H9 (cell line): ENCODE data around the gene LHPP. TPM values are rescaled to one million over a fixed set of nuclear protein-coding genes. Genes with fewer than 3 reads are reported as not detected.
"Not testable (repeated sequence)": the region's sequence is repeated elsewhere in the genome, so short reads cannot be mapped to it uniquely, and the experiment has no call there.

ENCODE experiments used
- DNase-seq: peaks from one replicate; pipeline ENCODE4 v3.0.0-alpha.2; 2017
- H2AFZ ChIP-seq: one replicate; pipeline ENCODE4 v1.6.1; 2013; ENCODE audit warnings: mild to moderate bottlenecking, low read length, control low read depth, moderate library complexity
- H2AK5ac ChIP-seq: 2 replicates; pipeline ENCODE4 v1.6.1; 2013; ENCODE audit warnings: low read length, control low read depth, mixed read lengths; ENCODE audit not compliant: insufficient read length
- H2BK120ac ChIP-seq: one replicate; pipeline ENCODE4 v1.6.1; 2013; ENCODE audit warnings: low read depth, mild to moderate bottlenecking, low read length, control low read depth, inconsistent platforms; ENCODE audit not compliant: poor library complexity, severe bottlenecking
- H2BK12ac ChIP-seq: 2 replicates; pipeline ENCODE4 v1.6.1; 2013; ENCODE audit warnings: low read length, control low read depth, mixed read lengths, low read depth; ENCODE audit not compliant: insufficient read length
- H2BK15ac ChIP-seq: 2 replicates; pipeline ENCODE4 v1.6.1; 2013; ENCODE audit warnings: low read depth, low read length, control low read depth
- H2BK20ac ChIP-seq: one replicate; pipeline ENCODE4 v1.6.1; 2013; ENCODE audit warnings: low read depth, mild to moderate bottlenecking, low read length, control low read depth, inconsistent platforms; ENCODE audit not compliant: poor library complexity, severe bottlenecking
- H2BK5ac ChIP-seq: 2 replicates; pipeline ENCODE4 v1.6.1; 2013; ENCODE audit warnings: low read length, control low read depth, mixed read lengths; ENCODE audit not compliant: insufficient read length
- H3K14ac ChIP-seq: 2 replicates; pipeline ENCODE4 v1.6.1; 2013; ENCODE audit warnings: low read length, control low read depth; ENCODE audit not compliant: insufficient read depth
- H3K18ac ChIP-seq: 2 replicates; pipeline ENCODE4 v1.6.1; 2013; ENCODE audit warnings: low read depth, mild to moderate bottlenecking, mixed read lengths, low read length, control low read depth; ENCODE audit not compliant: insufficient read length
- H3K23ac ChIP-seq: 2 replicates; pipeline ENCODE4 v1.6.1; 2013; ENCODE audit warnings: low read length, control low read depth, mixed read lengths, low read depth; ENCODE audit not compliant: insufficient read length
- H3K23me2 ChIP-seq: 2 replicates; pipeline ENCODE4 v1.6.1; 2013; ENCODE audit warnings: low read depth, mild to moderate bottlenecking, mixed read lengths, low read length, control low read depth; ENCODE audit not compliant: insufficient read length, poor library complexity, severe bottlenecking
- H3K27ac ChIP-seq: 2 replicates; pipeline ENCODE4 v1.5.1; 2013; ENCODE audit warnings: low read length, control low read depth, mixed read lengths, low read depth; ENCODE audit not compliant: insufficient read length
- H3K27me3 ChIP-seq: 2 replicates; pipeline ENCODE4 v1.6.1; 2013; ENCODE audit warnings: low read length, control low read depth, inconsistent platforms; ENCODE audit not compliant: insufficient read depth
- H3K4ac ChIP-seq: 2 replicates; pipeline ENCODE4 v1.6.1; 2013; ENCODE audit warnings: low read depth, mild to moderate bottlenecking, control low read depth, inconsistent platforms, low read length, moderate library complexity
- H3K4me1 ChIP-seq: 2 replicates; pipeline ENCODE4 v1.6.1; 2013; ENCODE audit warnings: low read length, control low read depth, inconsistent platforms; ENCODE audit not compliant: insufficient read depth
- H3K4me2 ChIP-seq: 2 replicates; pipeline ENCODE4 v1.6.1; 2013; ENCODE audit warnings: low read length, control low read depth, mixed read lengths; ENCODE audit not compliant: insufficient read length, insufficient read depth
- H3K56ac ChIP-seq: 2 replicates; pipeline ENCODE4 v1.6.1; 2013; ENCODE audit warnings: low read depth, mild to moderate bottlenecking, mixed read lengths, low read length, control low read depth; ENCODE audit not compliant: insufficient read length
- H3K79me1 ChIP-seq: 2 replicates; pipeline ENCODE4 v1.6.1; 2013; ENCODE audit warnings: low read depth, mild to moderate bottlenecking, moderate library complexity, low read length, control low read depth, inconsistent platforms; ENCODE audit not compliant: insufficient read depth, poor library complexity, severe bottlenecking
- H3K79me2 ChIP-seq: 2 replicates; pipeline ENCODE4 v1.6.1; 2013; ENCODE audit warnings: low read length, control low read depth, inconsistent platforms; ENCODE audit not compliant: insufficient read depth
- H3K9ac ChIP-seq: 2 replicates; pipeline ENCODE4 v1.6.1; 2013; ENCODE audit warnings: low read length, control low read depth, mixed read lengths; ENCODE audit not compliant: insufficient read length; ENCODE audit errors: extremely low read depth
- H3K9me3 ChIP-seq: one replicate; pipeline ENCODE4 v1.6.1; 2013; ENCODE audit warnings: low read depth, low read length, inconsistent platforms; ENCODE audit not compliant: control insufficient read depth
- H3T11ph ChIP-seq: one replicate; pipeline ENCODE4 v1.6.1; 2013; ENCODE audit warnings: mild to moderate bottlenecking, low read length, control low read depth, inconsistent platforms
- H4K20me1 ChIP-seq: one replicate; pipeline ENCODE4 v1.6.1; 2013; ENCODE audit not compliant: control insufficient read depth, insufficient read length, insufficient read depth
- H4K5ac ChIP-seq: 2 replicates; pipeline ENCODE4 v1.6.1; 2013; ENCODE audit warnings: low read depth, mild to moderate bottlenecking, mixed read lengths, low read length, control low read depth; ENCODE audit not compliant: insufficient read length
- H4K8ac ChIP-seq: replicated peaks from 2 replicates; pipeline ENCODE4 v1.6.1; 2013; ENCODE audit warnings: low read length, control low read depth, mixed read lengths, low read depth; ENCODE audit not compliant: insufficient read length
- H4K91ac ChIP-seq: 2 replicates; pipeline ENCODE4 v1.6.1; 2013; ENCODE audit warnings: low read depth, mild to moderate bottlenecking, moderate library complexity, mixed read lengths, low read length, control low read depth; ENCODE audit not compliant: insufficient read length
- H3K27ac Mint-ChIP-seq, 3 experiments: 2 replicates in 2 of 3; 3 replicates in 1 of 3; pipeline ENCODE4 v1.8.0; 2020 to 2021; ENCODE audit warnings: mixed read lengths in 3 of 3, mild to moderate bottlenecking in 1 of 3, moderate library complexity in 1 of 3
- H3K27me3 Mint-ChIP-seq: 2 replicates; pipeline ENCODE4 v1.8.0; 2021; ENCODE audit warnings: low read depth, mild to moderate bottlenecking, moderate library complexity, mixed read lengths
- H3K36me3 Mint-ChIP-seq, 3 experiments: 2 replicates in 2 of 3; 3 replicates in 1 of 3; pipeline ENCODE4 v1.8.0; 2020 to 2021; ENCODE audit warnings: low read depth in 3 of 3, mixed read lengths in 3 of 3; ENCODE audit not compliant: insufficient read depth in 1 of 3
- H3K4me1 Mint-ChIP-seq, 2 experiments: 2 replicates each; pipeline ENCODE4 v1.8.0; 2020; ENCODE audit warnings: mixed read lengths in 2 of 2
- H3K4me3 Mint-ChIP-seq, 2 experiments: 2 replicates in 1 of 2; 3 replicates in 1 of 2; pipeline ENCODE4 v1.8.0; 2020 to 2021; ENCODE audit warnings: mild to moderate bottlenecking in 2 of 2, mixed read lengths in 2 of 2, moderate library complexity in 1 of 2
- H3K9me3 Mint-ChIP-seq, 2 experiments: 2 replicates in 1 of 2; 3 replicates in 1 of 2; pipeline ENCODE4 v1.8.0; 2020; ENCODE audit warnings: mild to moderate bottlenecking in 2 of 2, mixed read lengths in 2 of 2, moderate library complexity in 1 of 2
- CTCF ChIP-seq: fragments of 200-600 bp; sonication (generic); conservative IDR thresholded peaks from 3 replicates; pipeline ENCODE4 v1.8.0; 2021; ENCODE audit warnings: antibody characterized with exemption, mild to moderate bottlenecking
- WGBS: extraction: QIAGEN DNeasy Blood & Tissue Kit; methylation state at CpG from one replicate; pipeline ENCODE4 v1.1.7; 2013; ENCODE audit warnings: missing lambda C conversion rate, low lambda C conversion rate, mixed read lengths; ENCODE audit not compliant: insufficient read length; ENCODE audit errors: extremely low coverage; 5-methylcytosine and 5-hydroxymethylcytosine counted together
- total RNA-seq: library from RNA; stranded (reverse); gene quantifications from 2 replicates; pipeline ENCODE4 v1.2.1, GENCODE V29; 2021

The LHPP gene
- total RNA-seq, 1 experiment from 2014 or later = 29.6 TPM

- Histone ChIP-seq H3K79me2 (no peaks in the 10 kb centered on the region), H2BK5ac (no peak overlapping the region), H3T11ph (no peak overlapping the region), H2AFZ (no peak overlapping the region), H4K8ac (no peak overlapping the region), H4K5ac (no peak overlapping the region), H2BK12ac (no peak overlapping the region), H3K79me1 (no peaks in the 10 kb centered on the region), H3K4me2 (no peak overlapping the region), H3K27me3 (no peaks in the 10 kb centered on the region), H4K91ac (no peak overlapping the region), H3K9me3 (no peaks in the 10 kb centered on the region), H3K9ac (no peak overlapping the region), H2BK20ac (no peak overlapping the region), H3K27ac (no peak overlapping the region), H3K4me1 (no peaks in the 10 kb centered on the region), H2BK15ac (no peak overlapping the region), H3K56ac (no peak overlapping the region), H3K23me2 (no peaks in the 10 kb centered on the region), H3K18ac (no peak overlapping the region), H3K14ac (no peak overlapping the region), H3K4ac (no peak overlapping the region), H4K20me1 (no peaks in the 10 kb centered on the region), H3K23ac (no peak overlapping the region), H2BK120ac (no peak overlapping the region), H2AK5ac (no peak overlapping the region)
- no peak for DNase-seq
- WGBS = no CpG with 5 or more reads among the region's 8 CpGs
- no peaks in the 10 kb centered on the region for H3K9me3 Mint-ChIP-seq
- H3K4me3 Mint-ChIP-seq = no peak overlapping the region
- H3K27me3 Mint-ChIP-seq = no peaks in the 10 kb centered on the region; the same call in none of the 2 replicates
- no peak for TF ChIP-seq CTCF
- no peak overlapping the region for H3K27ac Mint-ChIP-seq
- H3K36me3 Mint-ChIP-seq = no peaks in the 10 kb centered on the region
- no peaks in the 10 kb centered on the region for H3K4me1 Mint-ChIP-seq
These were observed 25.4 kb upstream of the LHPP start for GRCh38 chr10:124436191-124436638.

DNA sequence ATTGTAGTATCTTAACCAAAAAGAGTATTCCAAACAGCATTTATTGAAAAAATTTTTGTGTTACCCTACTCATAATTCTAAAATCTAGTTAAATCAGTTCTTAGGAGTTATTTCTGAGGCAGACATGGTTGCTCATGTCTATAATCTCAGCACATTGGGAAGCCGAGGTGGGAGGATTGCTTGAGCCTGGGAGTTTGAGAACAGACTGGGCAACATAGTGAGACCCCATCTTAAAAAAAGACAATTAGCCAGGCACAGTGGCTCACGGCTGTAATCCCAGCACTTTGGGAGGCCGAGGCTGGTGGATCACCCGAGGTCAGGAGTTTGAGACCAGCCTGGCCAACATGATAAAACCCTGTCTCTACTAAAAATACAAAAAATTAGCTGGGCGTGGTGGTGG is 19.9 kb upstream of the LHPP start:
- H3K4me2 ChIP-seq, H4K20me1 ChIP-seq, H3K9me3 ChIP-seq, H3K27ac Mint-ChIP-seq, H3K27ac ChIP-seq, H2BK12ac ChIP-seq, H4K91ac ChIP-seq, H3T11ph ChIP-seq, H3K9ac ChIP-seq, H3K4me1 Mint-ChIP-seq, H2BK120ac ChIP-seq, H3K79me2 ChIP-seq, H3K18ac ChIP-seq, H2BK5ac ChIP-seq, H3K4me1 ChIP-seq, H4K8ac ChIP-seq, DNase-seq, H3K23me2 ChIP-seq, H3K27me3 ChIP-seq, H2BK20ac ChIP-seq, H3K14ac ChIP-seq, H3K36me3 Mint-ChIP-seq, H2AK5ac ChIP-seq, H2AFZ ChIP-seq, H3K4me3 Mint-ChIP-seq, H3K4ac ChIP-seq, H3K79me1 ChIP-seq, H3K56ac ChIP-seq, H4K5ac ChIP-seq, H2BK15ac ChIP-seq, H3K9me3 Mint-ChIP-seq, H3K23ac ChIP-seq: not testable (repeated sequence)
- H3K27me3 Mint-ChIP-seq = peaks cover 25% of the 10 kb centered on the region
- no CpG with 5 or more reads among the region's 5 CpGs for WGBS
